ENCODE measurements around the gene NEMP1. TPM values are rescaled to one million over a fixed set of nuclear protein-coding genes. Genes with fewer than 3 reads are reported as not detected.
A peak's percentile ranks its signal among the peaks of the same experiment; 100 is the strongest.

NEMP1 gene
- total RNA-seq, 6 experiments from 2014 or later = 13.0 to 22.1 (median 20.7) TPM

DNA sequence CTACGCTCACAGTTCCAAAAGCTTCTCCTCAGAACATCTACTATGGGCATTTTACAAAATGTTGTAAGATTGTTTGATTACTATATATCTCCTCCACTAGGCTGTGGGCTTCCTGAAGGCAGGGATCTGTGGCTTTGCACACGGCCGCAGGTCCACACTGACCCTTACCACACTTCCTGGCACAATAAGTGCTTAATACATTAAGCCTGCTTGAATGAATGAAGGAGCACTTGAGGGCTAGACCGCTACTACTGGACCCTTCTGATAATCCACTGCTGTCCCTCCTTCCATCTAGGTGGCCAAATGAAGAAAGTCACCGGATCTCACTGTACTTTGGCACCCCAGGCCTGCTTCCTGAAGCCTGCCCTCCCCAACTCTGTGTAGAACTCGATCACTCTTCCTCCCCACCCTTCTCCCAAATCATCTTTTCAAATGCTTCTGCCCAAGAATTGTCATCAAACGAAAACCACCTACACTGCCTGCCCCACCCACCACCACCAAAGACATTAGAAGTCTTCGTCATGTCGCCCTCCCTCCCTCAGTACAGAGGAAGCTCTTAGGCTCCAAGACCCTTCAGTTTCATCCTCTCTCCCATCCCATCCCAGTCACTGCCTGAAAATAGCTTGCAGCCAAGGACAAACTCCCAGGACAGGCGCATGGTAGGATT, 71.6 kb downstream of the NEMP1 start:
- TF ChIP-seq, protein P1, sequence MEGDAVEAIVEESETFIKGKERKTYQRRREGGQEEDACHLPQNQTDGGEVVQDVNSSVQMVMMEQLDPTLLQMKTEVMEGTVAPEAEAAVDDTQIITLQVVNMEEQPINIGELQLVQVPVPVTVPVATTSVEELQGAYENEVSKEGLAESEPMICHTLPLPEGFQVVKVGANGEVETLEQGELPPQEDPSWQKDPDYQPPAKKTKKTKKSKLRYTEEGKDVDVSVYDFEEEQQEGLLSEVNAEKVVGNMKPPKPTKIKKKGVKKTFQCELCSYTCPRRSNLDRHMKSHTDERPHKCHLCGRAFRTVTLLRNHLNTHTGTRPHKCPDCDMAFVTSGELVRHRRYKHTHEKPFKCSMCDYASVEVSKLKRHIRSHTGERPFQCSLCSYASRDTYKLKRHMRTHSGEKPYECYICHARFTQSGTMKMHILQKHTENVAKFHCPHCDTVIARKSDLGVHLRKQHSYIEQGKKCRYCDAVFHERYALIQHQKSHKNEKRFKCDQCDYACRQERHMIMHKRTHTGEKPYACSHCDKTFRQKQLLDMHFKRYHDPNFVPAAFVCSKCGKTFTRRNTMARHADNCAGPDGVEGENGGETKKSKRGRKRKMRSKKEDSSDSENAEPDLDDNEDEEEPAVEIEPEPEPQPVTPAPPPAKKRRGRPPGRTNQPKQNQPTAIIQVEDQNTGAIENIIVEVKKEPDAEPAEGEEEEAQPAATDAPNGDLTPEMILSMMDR (IDR thresholded peaks at IDR 0.05) = no peak; the same call in none of the 2 replicates
- H3K27ac Mint-ChIP-seq = peak overlapping the region; percentile 71
- no peak for DNase-seq
- H3K4me3 Mint-ChIP-seq = peak overlapping the region; percentile 85
- no peaks in the 10 kb centered on the region; the same call in 1 of the 2 replicates for H3K27me3 Mint-ChIP-seq (ENCODE audit: insufficient read depth)
- peaks cover 50% of the 10 kb centered on the region for H3K4me1 Mint-ChIP-seq (ENCODE audit: low read depth)
- no peaks in the 10 kb centered on the region for H3K9me3 Mint-ChIP-seq
- peaks cover 13% of the 10 kb centered on the region for H3K36me3 Mint-ChIP-seq (ENCODE audit: low read depth)

DNA sequence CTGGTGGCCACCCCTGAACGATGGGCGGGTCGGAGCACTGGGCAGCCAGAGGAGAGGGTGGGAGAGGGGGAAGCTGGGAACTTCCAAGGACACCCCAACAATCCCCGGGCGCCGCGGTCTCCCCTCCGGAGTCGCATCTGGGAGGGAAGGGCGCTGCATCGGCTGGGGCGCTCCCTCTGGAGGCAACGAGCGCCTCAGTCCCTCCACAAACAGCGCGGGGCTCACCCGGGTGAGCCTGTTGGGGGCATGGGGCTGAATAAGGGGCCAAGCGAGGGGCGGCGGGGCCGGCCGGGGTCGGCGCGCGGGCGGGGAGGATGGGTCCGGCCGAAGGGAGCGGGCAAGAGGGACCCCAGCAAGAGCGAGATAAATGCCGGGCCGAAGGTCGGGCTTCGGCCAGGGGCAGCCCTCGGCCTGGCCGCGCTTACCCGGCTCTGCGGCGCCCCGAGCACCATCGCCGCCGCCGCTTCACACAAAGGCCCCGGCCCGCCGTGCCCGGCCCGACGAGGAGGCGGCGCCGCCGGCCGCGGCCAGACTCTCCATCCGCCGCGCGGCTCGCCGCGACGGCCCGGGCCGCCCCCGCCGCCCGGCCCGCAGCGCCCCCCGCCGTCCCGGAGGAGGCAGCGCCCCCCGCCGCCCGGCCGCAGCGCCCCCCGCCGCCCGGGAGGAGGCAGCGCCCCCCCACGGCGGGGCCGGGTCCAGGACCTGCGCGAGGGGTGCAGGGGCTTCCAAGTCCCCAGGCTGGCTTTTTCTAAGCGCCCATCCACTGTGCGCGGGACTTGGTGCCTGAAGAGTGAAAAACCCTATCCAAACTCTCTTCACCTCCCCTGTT, 72.4 kb downstream of the NEMP1 start, which contains the start of gene ZBTB39:
Gene ZBTB39 (minus strand): TSS at position 567 of the 829 bp plus-strand sequence. CDS start 1,629 bp downstream, outside the sequence.
- DNase-seq = peak; percentile 13
- Mint-ChIP-seq H3K36me3 (ENCODE audit: low read depth) (peaks cover 13% of the 10 kb centered on the region), H3K4me3 (peak within 1 kb of the TSS; percentile 89), H3K4me1 (ENCODE audit: low read depth) (peaks cover 50% of the 10 kb centered on the region), H3K27me3 (ENCODE audit: insufficient read depth) (no peaks in the 10 kb centered on the region), H3K27ac (peak within 1 kb of the TSS; percentile 71), H3K9me3 (no peaks in the 10 kb centered on the region)
- TF ChIP-seq, protein P1 (IDR thresholded peaks at IDR 0.05) = peak; percentile 76

Other genes starting within 250 kb of the NEMP1 start
- not detected for gene SDR9C7, start 144.4 kb downstream of the NEMP1 start, total RNA-seq (2021; fragmentation: NEBNext Ultra II Directional; extraction: Animal tissue kit (Norgen Biotek cat#: 25700))
- not detected for gene RDH16, start 121.2 kb downstream of the NEMP1 start, total RNA-seq (2021; fragmentation: NEBNext Ultra II Directional; extraction: Animal tissue kit (Norgen Biotek cat#: 25700))
- gene ZBTB39, start 72.2 kb downstream of the NEMP1 start, total RNA-seq (2021; fragmentation: NEBNext Ultra II Directional; extraction: Animal tissue kit (Norgen Biotek cat#: 25700)) = 1 to 10 TPM; 3.6 to 4.6 (median 3.9) TPM
- not detected for gene TAC3, start 62.3 kb downstream of the NEMP1 start, total RNA-seq (2021; fragmentation: NEBNext Ultra II Directional; extraction: Animal tissue kit (Norgen Biotek cat#: 25700))
- under 1 TPM in 1 of 6 experiments, not detected in 5; 0.23 TPM for gene MYO1A, start 28.7 kb downstream of the NEMP1 start, total RNA-seq (2021; fragmentation: NEBNext Ultra II Directional; extraction: Animal tissue kit (Norgen Biotek cat#: 25700))
- 10 to 100 TPM; 37.9 to 48.1 (median 44.8) TPM for gene NAB2, start 10.3 kb upstream of the NEMP1 start, total RNA-seq (2021; fragmentation: NEBNext Ultra II Directional; extraction: Animal tissue kit (Norgen Biotek cat#: 25700))
- gene STAT6, start 32.6 kb upstream of the NEMP1 start, total RNA-seq (2021; fragmentation: NEBNext Ultra II Directional; extraction: Animal tissue kit (Norgen Biotek cat#: 25700)) = 100 to 1,000 TPM in 1 of 6 experiments, 10 to 100 TPM in 5; 83.7 to 102 (median 93.5) TPM
- 100 to 1,000 TPM; 187 to 332 (median 201) TPM for gene LRP1, start 49.7 kb upstream of the NEMP1 start, total RNA-seq (2021; fragmentation: NEBNext Ultra II Directional; extraction: Animal tissue kit (Norgen Biotek cat#: 25700))
- gene LRP1-AS, start 68.8 kb upstream of the NEMP1 start, total RNA-seq (2021; fragmentation: NEBNext Ultra II Directional; extraction: Animal tissue kit (Norgen Biotek cat#: 25700)) = not detected
- 1 to 10 TPM; 2.9 to 8.2 (median 3.9) TPM for gene NXPH4, start 138.0 kb upstream of the NEMP1 start, total RNA-seq (2021; fragmentation: NEBNext Ultra II Directional; extraction: Animal tissue kit (Norgen Biotek cat#: 25700))
- gene SHMT2, start 150.9 kb upstream of the NEMP1 start, total RNA-seq (2021; fragmentation: NEBNext Ultra II Directional; extraction: Animal tissue kit (Norgen Biotek cat#: 25700)) = 100 to 1,000 TPM; 112 to 127 (median 126) TPM
- gene STAC3, start 172.4 kb upstream of the NEMP1 start, total RNA-seq (2021; fragmentation: NEBNext Ultra II Directional; extraction: Animal tissue kit (Norgen Biotek cat#: 25700)) = 1 to 10 TPM in 1 of 6 experiments, under 1 TPM in 5; 0.21 to 1.1 (median 0.58) TPM

All from HFFc6 (cell line).